Measurements from ENCODE around the gene TAGLN. TPM values are rescaled to one million over a fixed set of nuclear protein-coding genes. Genes with fewer than 3 reads are reported as not detected.

Gene TAGLN
- total RNA-seq, 1 donor from 2014 or later: 3.2 TPM

GRCh38 chr11:117230286-117230961, 31.3 kb downstream of the TAGLN start:
- intact Hi-C loops (cut with micrococcal nuclease): loop anchor here (1.0 to 5.0 kb wide), 5 partner anchors 52 to 577 kb away; partner anchors contain the start of genes BUD13, SIDT2 and ZPR1

- intact Hi-C loops (cut with micrococcal nuclease): loop anchor here (1.0 to 5.0 kb wide), 5 partner anchors 53 to 576 kb away; partner anchors contain the start of genes BUD13, SIDT2 and ZPR1
Observed at GRCh38 chr11:117230999-117231841, 32.0 kb downstream of the TAGLN start.

- intact Hi-C loops (cut with micrococcal nuclease): loop anchor here (1.0 to 5.0 kb wide), 6 partner anchors 87 to 576 kb away; partner anchors contain the start of genes BUD13, CEP164, PAFAH1B2 and ZPR1
Observed at GRCh38 chr11:117231842-117232091, 32.6 kb downstream of the TAGLN start, which contains the start of gene PCSK7. Gene PCSK7, minus strand, starts transcription at chr11:117232073. Its CDS starts 2,229 bp downstream, at chr11:117229844.

DNA sequence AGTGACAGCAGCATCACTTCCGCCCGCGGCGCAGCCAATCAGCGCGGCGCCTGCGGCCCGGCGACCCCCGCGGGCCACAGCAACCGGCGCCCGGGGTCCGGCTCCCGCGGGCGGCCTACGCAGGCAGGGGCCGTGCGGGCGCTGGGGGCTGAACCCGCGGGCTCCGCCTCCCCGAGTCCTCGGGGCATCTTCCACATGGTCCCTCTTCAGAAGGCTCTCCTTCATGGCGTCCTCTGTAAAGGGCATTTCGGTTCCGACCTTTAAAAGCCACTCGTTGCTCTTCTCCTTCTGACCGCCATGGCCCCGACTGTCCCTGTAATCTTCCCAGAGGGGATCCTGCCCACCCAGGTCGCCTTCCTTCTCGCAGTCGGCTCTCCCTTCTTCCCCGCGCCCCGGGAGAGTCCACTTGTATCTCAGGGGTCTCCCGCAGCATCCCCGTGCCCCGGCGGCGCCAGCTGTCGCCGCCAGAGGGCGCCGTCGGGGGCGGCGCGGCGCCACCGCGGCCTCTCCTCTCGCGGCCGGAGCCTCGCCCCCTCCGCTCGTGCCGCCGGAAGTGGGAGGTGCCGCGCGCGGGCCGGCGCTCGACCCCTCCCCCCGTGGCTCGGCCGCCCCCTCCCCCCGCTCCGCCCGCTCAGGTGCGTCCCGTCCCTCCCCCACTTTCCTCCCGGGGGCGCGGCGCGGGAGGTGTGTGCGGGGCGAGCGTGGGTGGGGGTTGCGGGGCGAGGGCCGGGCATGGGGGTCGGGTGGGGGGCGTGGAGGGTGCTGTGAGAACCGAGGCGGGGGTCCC, 33.1 kb downstream of the TAGLN start, which contains the start of gene RNF214:
Gene RNF214 (plus strand): TSS at position 580 of the 787 bp plus-strand sequence. CDS start 1,602 bp downstream, outside the sequence.
- intact Hi-C loops (cut with micrococcal nuclease): loop anchor here (1.0 to 5.0 kb wide), 5 partner anchors 87 to 575 kb away; partner anchors contain the start of genes BUD13, CEP164, PAFAH1B2 and ZPR1

- intact Hi-C loops (cut with micrococcal nuclease): loop anchor here (1.0 to 5.0 kb wide), 5 partner anchors 88 to 574 kb away; partner anchors contain the start of genes BUD13, CEP164, PAFAH1B2 and ZPR1
Observed at GRCh38 chr11:117232911-117233409, 33.8 kb downstream of the TAGLN start.

DNA sequence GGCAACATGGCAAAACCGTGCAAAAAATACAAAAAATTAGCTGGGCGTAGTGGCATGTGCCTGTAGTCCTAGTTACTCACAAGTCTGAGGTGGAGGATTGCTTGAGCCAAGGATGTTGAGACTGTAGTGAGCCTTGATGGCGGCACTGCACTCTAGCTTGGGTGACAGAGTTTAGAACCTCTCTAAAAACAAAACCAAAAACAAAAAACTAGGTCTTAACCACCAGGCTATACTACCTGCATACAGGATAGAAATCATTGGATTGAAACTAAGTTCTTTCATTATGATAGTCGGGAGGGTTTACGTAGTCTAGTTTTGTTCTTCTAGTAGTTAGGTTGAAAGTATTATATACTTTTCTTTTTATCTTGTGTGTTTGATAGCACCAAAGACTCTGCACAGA, 39.1 kb downstream of the TAGLN start:
- intact Hi-C loops (cut with micrococcal nuclease): no loop called here

- intact Hi-C loops (cut with micrococcal nuclease): no loop called here
Observed at GRCh38 chr11:117239295-117239694, 40.1 kb downstream of the TAGLN start.

- intact Hi-C loops (cut with micrococcal nuclease): no loop called here
Observed at GRCh38 chr11:117248341-117248740, 49.2 kb downstream of the TAGLN start.

- intact Hi-C loops (cut with micrococcal nuclease): no loop called here
Observed at GRCh38 chr11:117249571-117249970, 50.4 kb downstream of the TAGLN start.

DNA sequence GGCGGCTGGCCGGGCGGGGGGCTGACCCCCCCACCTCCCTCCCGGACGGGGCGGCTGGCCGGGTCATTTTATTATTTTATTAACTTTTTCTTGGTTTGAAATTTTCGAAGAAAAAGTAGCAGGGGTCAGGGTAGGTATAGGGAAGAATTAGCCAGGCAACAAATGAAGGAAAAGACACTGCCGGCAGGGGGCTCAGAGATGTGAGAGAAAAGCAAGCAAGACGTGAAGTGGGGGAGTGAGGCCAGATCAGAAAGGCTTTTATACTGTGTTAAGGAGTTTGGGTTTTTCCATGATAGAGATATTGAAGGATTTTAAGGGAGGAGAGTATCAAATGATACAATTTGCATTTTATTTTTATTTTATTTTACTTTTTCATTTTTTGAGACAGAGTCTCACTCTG, 52.3 kb downstream of the TAGLN start:
- intact Hi-C loops (cut with micrococcal nuclease): no loop called here

DNA sequence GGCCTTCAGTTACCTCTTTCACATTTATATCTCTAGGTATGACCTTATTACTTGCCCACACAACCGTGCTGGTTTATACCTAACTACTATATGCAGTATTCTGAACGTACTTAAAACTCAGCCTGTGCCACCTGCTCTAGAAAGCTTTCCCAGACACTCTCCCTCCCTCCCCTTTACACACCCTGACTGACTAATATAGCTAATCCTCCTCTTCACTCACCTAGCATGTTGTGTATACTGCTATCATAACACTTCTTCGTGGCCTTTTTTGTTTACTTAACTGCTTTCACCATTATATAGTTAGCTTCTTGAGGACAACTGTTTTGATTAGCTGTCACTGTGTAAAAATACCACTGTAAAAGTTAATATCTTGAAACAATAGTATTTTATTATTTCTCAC, 56.8 kb downstream of the TAGLN start:
- intact Hi-C loops (cut with micrococcal nuclease): no loop called here

DNA sequence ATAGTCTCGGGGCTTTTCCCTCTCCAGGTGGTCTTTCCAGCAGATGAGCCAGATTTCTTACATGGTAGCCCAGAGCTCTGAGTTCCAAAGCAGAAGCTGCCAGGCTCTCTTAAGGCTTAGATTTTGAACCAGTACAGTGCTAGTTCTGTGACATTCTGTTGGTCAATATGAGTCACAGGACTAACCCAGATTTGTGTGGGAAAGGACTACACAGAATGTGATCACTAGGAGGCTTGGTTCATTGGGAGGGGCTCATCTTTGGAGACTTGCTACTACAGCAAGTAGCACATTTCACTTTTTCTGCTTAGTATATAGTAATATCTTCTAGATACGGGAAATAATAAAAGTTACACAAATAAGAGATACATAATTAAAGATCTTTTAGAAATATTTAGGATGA, 57.4 kb downstream of the TAGLN start:
- intact Hi-C loops (cut with micrococcal nuclease): no loop called here

Other genes with a start within 250 kb of the TAGLN start
- 27.1 and 32.6 TPM in 2 replicates for gene SIK3, start 100.9 kb upstream of the TAGLN start, total RNA-seq
- gene PAFAH1B2, start 55.1 kb upstream of the TAGLN start, total RNA-seq: 58.4 and 61.6 TPM in 2 replicates
- 23.5 and 26.4 TPM in 2 replicates for gene SIDT2, start 20.6 kb upstream of the TAGLN start, total RNA-seq
- gene PCSK7, start 32.7 kb downstream of the TAGLN start, total RNA-seq: 201 and 220 TPM in 2 replicates
- gene RNF214, start 33.3 kb downstream of the TAGLN start, total RNA-seq: 21.5 and 23.6 TPM in 2 replicates
- gene BACE1-AS, start 92.0 kb downstream of the TAGLN start, total RNA-seq: 6.8 and 7.0 TPM in 2 replicates
- 0.41 and 0.82 TPM in 2 replicates for gene BACE1, start 116.9 kb downstream of the TAGLN start, total RNA-seq
- gene CEP164, start 128.5 kb downstream of the TAGLN start, total RNA-seq: 42.0 and 47.4 TPM in 2 replicates

Measured in T-helper 2 cell treated with Interferon-gamma antibody and Interleukin-4, amounts not matched to agents 100 ng/mL and 5 ng/mL, for 36 hours (primary cell).